ENCODE results near the gene CYP4F22.

DNA sequence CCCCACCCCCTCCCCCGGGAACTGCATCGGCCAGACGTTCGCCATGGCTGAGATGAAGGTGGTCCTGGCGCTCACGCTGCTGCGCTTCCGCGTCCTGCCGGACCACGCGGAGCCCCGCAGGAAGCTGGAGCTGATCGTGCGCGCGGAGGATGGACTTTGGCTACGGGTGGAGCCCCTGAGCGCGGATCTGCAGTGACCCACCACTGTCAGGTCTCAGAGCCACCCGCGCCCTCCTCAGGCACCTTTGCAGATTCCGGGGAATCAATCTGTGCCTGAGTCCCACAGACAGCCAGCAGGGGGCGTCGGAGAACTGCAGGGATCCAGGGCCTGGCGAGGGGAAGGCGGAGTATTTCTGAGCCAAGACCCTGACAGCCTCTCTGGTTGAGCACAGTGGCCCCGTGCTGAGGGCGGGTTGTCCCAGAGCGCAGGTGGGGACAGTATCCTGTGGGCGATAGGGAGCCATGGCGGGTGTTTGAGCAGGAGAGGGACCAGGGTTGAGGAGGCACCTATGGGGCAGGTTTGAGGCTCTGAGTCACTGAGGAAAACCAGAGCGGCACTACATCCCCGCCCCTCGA lies 76.3 kb downstream of the CYP4F22 start:
- TF ChIP-seq YY1 (IDR thresholded peaks at IDR 0.05; ENCODE audit: insufficient read depth, insufficient read length) (no peak), SUZ12 (IDR thresholded peaks at IDR 0.05; ENCODE audit: extremely low read depth, insufficient read depth, insufficient read length) (no peak)

Measured in NT2/D1 (cell line).